Activated CD4-positive, alpha-beta memory T cell treated with anti-CD3 and anti-CD28 coated beads, Interleukin-2, amount 10 ng/mL, durations not matched to agents 7 days and 5 days (primary cell): ENCODE measurements around the gene CTIF. TPM values are rescaled to one million over a fixed set of nuclear protein-coding genes. Genes with fewer than 3 reads are reported as not detected.
"Not testable (repeated sequence)": the region's sequence is repeated elsewhere in the genome, so short reads cannot be mapped to it uniquely, and the experiment has no call there.

ENCODE experiments used
- CTCF ChIA-PET: fragments of 350-600 bp; sonication (Branson Sonifier 250); formaldehyde crosslinking; loops from one replicate; lab custom pipeline; 2021; ENCODE audit warnings: antibody characterized with exemption, inconsistent platforms; lab: Charles Lee
- POLR2A ChIA-PET: fragments of 350-600 bp; sonication (Branson Sonifier 250); formaldehyde crosslinking; loops from one replicate; lab custom pipeline; 2021; ENCODE audit warnings: antibody characterized with exemption; lab: Charles Lee
- DNase-seq: peaks from one replicate; pipeline ENCODE4 v3.0.0-alpha.2; 2020
- H3K27ac Mint-ChIP-seq: one replicate; pipeline ENCODE4 v1.8.0; 2021; ENCODE audit warnings: mild to moderate bottlenecking, mixed read lengths
- H3K27me3 Mint-ChIP-seq: one replicate; pipeline ENCODE4 v1.8.0; 2021; ENCODE audit warnings: mixed read lengths
- H3K36me3 Mint-ChIP-seq: one replicate; pipeline ENCODE4 v1.8.0; 2021; ENCODE audit warnings: low read depth, mixed read lengths
- H3K4me1 Mint-ChIP-seq: one replicate; pipeline ENCODE4 v1.8.0; 2021; ENCODE audit warnings: mixed read lengths
- H3K4me3 Mint-ChIP-seq: one replicate; pipeline ENCODE4 v1.8.0; 2021; ENCODE audit warnings: mild to moderate bottlenecking, mixed read lengths
- H3K9me3 Mint-ChIP-seq: one replicate; pipeline ENCODE4 v1.8.0; 2021; ENCODE audit warnings: mixed read lengths
- total RNA-seq, 2 experiments: library from RNA; stranded (reverse); gene quantifications; one replicate each; pipeline ENCODE4 v1.2.3, GENCODE V29; 2021

The CTIF gene
- total RNA-seq, 2 experiments from 2014 or later: 4.9 to 5.1 TPM

GRCh38 chr18:48649231-48649630 is 110.4 kb downstream of the CTIF start:
- DNase-seq: no peak
- ChIA-PET CTCF (interaction anchor here (0.6 to 1.6 kb wide), 2 partner anchors 9 to 38 kb away, joined by 3 to 5 read pairs; no protein-coding TSS in a partner anchor), POLR2A (no interaction called here)
- Mint-ChIP-seq H3K4me3 (no peak overlapping the region), H3K9me3 (no peaks in the 10 kb centered on the region), H3K27me3 (peaks cover 20% of the 10 kb centered on the region), H3K4me1 (no peaks in the 10 kb centered on the region), H3K36me3 (no peaks in the 10 kb centered on the region), H3K27ac (no peak overlapping the region)

GRCh38 chr18:48654591-48654990 is 115.8 kb downstream of the CTIF start:
- H3K4me3 Mint-ChIP-seq, H3K9me3 Mint-ChIP-seq, DNase-seq, H3K27ac Mint-ChIP-seq, H3K36me3 Mint-ChIP-seq, POLR2A ChIA-PET, H3K4me1 Mint-ChIP-seq: not testable (repeated sequence)
- CTCF ChIA-PET: interaction anchor here (1.1 kb wide), 1 partner anchor 10 kb away, joined by 4 read pairs; no protein-coding TSS in a partner anchor
- peaks cover 20% of the 10 kb centered on the region for H3K27me3 Mint-ChIP-seq

DNA sequence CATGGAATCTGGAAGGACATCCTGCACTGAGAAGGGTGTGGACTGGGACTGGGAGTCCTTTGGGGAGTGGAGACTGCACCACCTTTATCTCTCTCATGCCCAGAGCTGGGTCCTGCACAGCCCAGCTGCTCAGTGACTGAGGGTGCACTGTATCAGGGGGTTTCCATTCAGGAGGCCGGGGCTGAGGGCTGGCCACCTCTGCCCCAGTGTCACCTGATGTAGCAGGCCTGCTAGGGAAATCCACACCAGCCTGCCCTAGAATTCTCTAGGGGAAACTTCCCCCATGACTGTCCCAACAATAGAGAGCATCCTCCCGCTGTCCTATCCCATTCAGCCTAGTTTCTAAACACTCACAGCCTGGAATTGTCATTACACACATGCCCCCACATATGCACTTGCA is 116.7 kb downstream of the CTIF start:
- CTCF ChIA-PET: interaction anchor here (0.6 to 1.1 kb wide), 2 partner anchors 9 to 294 kb away, joined by 3 to 4 read pairs; no protein-coding TSS in a partner anchor
- POLR2A ChIA-PET: no interaction called here
- H3K9me3 Mint-ChIP-seq: no peaks in the 10 kb centered on the region
- H3K27me3 Mint-ChIP-seq: peaks cover 16% of the 10 kb centered on the region
- no peaks in the 10 kb centered on the region for H3K36me3 Mint-ChIP-seq
- H3K4me1 Mint-ChIP-seq: no peaks in the 10 kb centered on the region
- no peak overlapping the region for H3K27ac Mint-ChIP-seq
- no peak for DNase-seq
- no peak overlapping the region for H3K4me3 Mint-ChIP-seq

GRCh38 chr18:48656176-48656575 is 117.3 kb downstream of the CTIF start:
- Mint-ChIP-seq H3K27ac (no peak overlapping the region), H3K27me3 (peaks cover 12% of the 10 kb centered on the region), H3K9me3 (no peaks in the 10 kb centered on the region), H3K36me3 (no peaks in the 10 kb centered on the region), H3K4me1 (no peaks in the 10 kb centered on the region), H3K4me3 (no peak overlapping the region)
- no peak for DNase-seq
- CTCF ChIA-PET: no interaction called here
- POLR2A ChIA-PET: no interaction called here

- Mint-ChIP-seq H3K9me3 (no peaks in the 10 kb centered on the region), H3K27ac (no peak overlapping the region), H3K36me3 (no peaks in the 10 kb centered on the region), H3K27me3 (peaks cover 9% of the 10 kb centered on the region), H3K4me3 (no peak overlapping the region), H3K4me1 (no peaks in the 10 kb centered on the region)
- ChIA-PET CTCF (no interaction called here), POLR2A (no interaction called here)
- no peak for DNase-seq
Observed at GRCh38 chr18:48656582-48656981, 117.8 kb downstream of the CTIF start.

DNA sequence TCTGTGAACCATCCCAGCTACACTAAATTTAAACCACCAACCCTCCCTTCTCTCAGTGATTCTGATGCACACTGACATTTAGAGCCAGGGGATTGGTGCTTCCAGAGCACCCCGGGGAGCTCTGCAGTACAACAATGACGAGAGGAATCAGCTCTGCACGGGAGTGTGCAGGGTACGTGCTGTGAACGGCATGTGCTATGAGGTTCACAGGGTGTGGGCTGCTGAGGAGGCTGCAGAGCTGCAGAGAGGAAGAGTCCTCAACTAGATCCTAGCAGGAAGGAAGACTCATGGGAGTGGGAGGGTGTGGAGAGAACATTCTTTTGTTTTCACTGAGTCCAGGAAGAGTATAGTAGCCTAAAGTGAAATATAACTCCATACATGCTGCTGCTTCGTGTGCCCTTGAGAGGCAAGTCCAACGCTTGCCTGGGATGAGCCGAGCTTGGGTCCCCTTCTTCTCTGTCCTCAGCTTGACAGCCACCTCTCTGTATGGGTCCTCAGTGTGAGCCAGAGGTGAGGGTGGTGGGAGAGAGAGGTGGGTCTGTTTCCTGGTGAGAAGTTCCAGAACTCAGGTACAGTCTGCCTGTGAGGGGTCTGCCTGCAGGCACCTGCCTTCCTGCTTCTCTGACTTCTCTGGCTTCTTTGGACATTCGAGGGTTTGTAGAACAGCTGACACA is 118.8 kb downstream of the CTIF start:
- H3K9me3 Mint-ChIP-seq: no peaks in the 10 kb centered on the region
- H3K4me3 Mint-ChIP-seq: no peak overlapping the region
- no peaks in the 10 kb centered on the region for H3K4me1 Mint-ChIP-seq
- no peak for DNase-seq
- POLR2A ChIA-PET: no interaction called here
- H3K36me3 Mint-ChIP-seq: no peaks in the 10 kb centered on the region
- CTCF ChIA-PET: no interaction called here
- H3K27me3 Mint-ChIP-seq: peaks cover 5% of the 10 kb centered on the region
- no peak overlapping the region for H3K27ac Mint-ChIP-seq

DNA sequence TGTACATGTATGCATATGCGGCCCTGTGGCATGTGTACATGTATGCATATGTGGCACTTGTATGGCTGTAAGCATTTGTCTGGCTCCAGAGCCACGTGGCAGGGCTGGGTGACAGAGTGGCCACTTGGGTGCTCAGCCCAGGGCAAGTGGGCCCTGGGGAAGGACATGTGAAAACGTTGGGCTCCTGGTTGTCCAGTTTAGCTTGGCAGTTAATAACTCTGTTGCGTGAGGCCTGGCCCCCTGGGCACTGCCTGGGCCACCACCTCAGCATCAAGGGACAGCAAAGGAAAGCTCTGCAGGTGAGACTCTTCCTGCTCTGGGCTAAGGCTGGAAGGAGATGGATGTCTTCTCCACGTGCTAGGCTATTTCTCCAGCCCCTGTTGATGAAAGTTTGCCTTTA is 119.9 kb downstream of the CTIF start:
- no peak overlapping the region for H3K4me3 Mint-ChIP-seq
- H3K4me1 Mint-ChIP-seq: no peaks in the 10 kb centered on the region
- ChIA-PET CTCF (no interaction called here), POLR2A (no interaction called here)
- H3K36me3 Mint-ChIP-seq: no peaks in the 10 kb centered on the region
- H3K27me3 Mint-ChIP-seq: no peaks in the 10 kb centered on the region
- DNase-seq: no peak
- no peaks in the 10 kb centered on the region for H3K9me3 Mint-ChIP-seq
- no peak overlapping the region for H3K27ac Mint-ChIP-seq

DNA sequence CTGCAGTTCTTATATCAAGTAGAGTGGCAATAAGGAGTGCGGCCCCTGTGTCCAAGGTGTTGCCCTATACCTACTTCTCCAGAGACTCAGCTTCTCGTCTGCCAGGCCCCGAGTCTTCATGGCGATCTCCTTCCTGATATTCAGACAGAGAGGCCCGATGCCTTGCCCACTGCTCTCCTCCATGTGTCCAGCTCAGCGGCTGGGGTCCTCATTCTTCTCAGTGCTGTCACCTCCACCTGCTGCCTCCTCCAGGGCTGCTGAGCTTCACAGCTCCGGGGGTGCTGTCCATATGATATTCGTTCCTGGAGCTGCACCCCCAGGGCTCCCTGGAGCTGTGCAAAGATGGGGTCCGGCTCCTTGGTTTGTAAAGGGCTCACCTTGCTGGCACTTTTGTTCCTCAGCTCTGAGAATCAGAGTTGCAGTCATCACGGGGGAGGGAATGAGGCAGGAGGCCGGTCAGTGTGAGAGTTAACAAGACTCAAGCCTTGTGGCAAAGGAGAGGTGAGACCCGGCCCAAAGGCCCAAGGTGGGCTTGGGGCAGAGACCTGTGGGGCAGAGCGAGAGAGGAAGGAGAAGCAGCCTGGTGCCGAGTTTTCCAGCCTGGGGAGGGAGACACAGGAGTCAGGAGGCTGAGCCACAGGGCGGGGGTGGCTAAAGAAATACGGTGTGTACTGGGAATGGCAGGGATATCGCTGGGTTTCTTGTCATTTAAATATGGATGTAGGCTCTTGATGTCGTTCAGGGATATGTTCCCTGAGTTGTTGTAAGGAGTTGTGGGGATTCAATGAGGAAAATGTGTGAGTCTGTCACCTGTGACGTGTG is 120.6 kb downstream of the CTIF start:
- Mint-ChIP-seq H3K9me3 (no peaks in the 10 kb centered on the region), H3K27ac (no peak overlapping the region), H3K4me3 (no peak overlapping the region), H3K36me3 (no peaks in the 10 kb centered on the region), H3K4me1 (no peaks in the 10 kb centered on the region), H3K27me3 (no peaks in the 10 kb centered on the region)
- POLR2A ChIA-PET: no interaction called here
- DNase-seq: no peak
- CTCF ChIA-PET: no interaction called here

GRCh38 chr18:48660346-48661228 is 121.8 kb downstream of the CTIF start:
- H3K27ac Mint-ChIP-seq: no peak overlapping the region
- DNase-seq: no peak
- ChIA-PET CTCF (no interaction called here), POLR2A (no interaction called here)
- no peaks in the 10 kb centered on the region for H3K27me3 Mint-ChIP-seq
- no peaks in the 10 kb centered on the region for H3K9me3 Mint-ChIP-seq
- H3K4me3 Mint-ChIP-seq: no peak overlapping the region
- H3K36me3 Mint-ChIP-seq: no peaks in the 10 kb centered on the region
- H3K4me1 Mint-ChIP-seq: no peaks in the 10 kb centered on the region

DNA sequence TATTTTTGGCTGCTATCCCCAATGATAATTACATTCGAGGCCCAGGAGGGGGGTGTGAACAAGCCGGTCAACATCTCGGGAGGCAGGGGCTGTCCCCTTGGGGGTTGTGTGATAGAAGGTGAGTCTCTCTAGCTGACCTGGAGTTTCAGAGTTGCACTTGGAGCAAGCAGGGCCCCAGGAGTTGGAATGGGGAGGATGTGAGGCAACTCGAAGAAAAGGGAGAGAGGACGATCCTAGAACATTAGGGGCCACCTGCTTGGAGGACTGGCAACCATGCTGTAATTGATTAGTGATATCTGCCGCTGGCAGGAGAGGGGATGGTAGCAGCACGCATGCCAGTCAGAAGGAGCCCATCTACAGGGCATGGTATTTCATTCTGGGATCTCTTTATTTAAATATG is 122.6 kb downstream of the CTIF start:
- Mint-ChIP-seq H3K36me3 (no peaks in the 10 kb centered on the region), H3K4me3 (no peak overlapping the region), H3K4me1 (no peaks in the 10 kb centered on the region), H3K27ac (no peak overlapping the region), H3K9me3 (no peaks in the 10 kb centered on the region), H3K27me3 (no peaks in the 10 kb centered on the region)
- ChIA-PET POLR2A (no interaction called here), CTCF (interaction anchor here (1.8 kb wide), 1 partner anchor 186 kb away, joined by 5 read pairs; no protein-coding TSS in a partner anchor)
- DNase-seq: no peak

GRCh38 chr18:48662011-48662661 is 123.3 kb downstream of the CTIF start:
- H3K4me1 Mint-ChIP-seq: no peaks in the 10 kb centered on the region

GRCh38 chr18:48663096-48663930 is 124.5 kb downstream of the CTIF start:
- H3K9me3 Mint-ChIP-seq: no peaks in the 10 kb centered on the region
- no peaks in the 10 kb centered on the region for H3K4me1 Mint-ChIP-seq
- CTCF ChIA-PET: interaction anchor here (1.8 to 2.1 kb wide), 2 partner anchors 188 kb away, joined by 5 to 17 read pairs; no protein-coding TSS in a partner anchor
- H3K27ac Mint-ChIP-seq: no peak overlapping the region
- H3K27me3 Mint-ChIP-seq: no peaks in the 10 kb centered on the region
- no peaks in the 10 kb centered on the region for H3K36me3 Mint-ChIP-seq
- no peak overlapping the region for H3K4me3 Mint-ChIP-seq
- no peak for DNase-seq
- POLR2A ChIA-PET: no interaction called here

More at GRCh38 chr18:48662011-48662661, 123.3 kb downstream of the CTIF start:
- ChIA-PET CTCF (interaction anchor here (1.8 kb wide), 1 partner anchor 186 kb away, joined by 5 read pairs; no protein-coding TSS in a partner anchor), POLR2A (no interaction called here)
- H3K27ac Mint-ChIP-seq: no peak overlapping the region
- no peaks in the 10 kb centered on the region for H3K27me3 Mint-ChIP-seq
- DNase-seq: no peak
- no peaks in the 10 kb centered on the region for H3K9me3 Mint-ChIP-seq
- H3K36me3 Mint-ChIP-seq: no peaks in the 10 kb centered on the region
- H3K4me3 Mint-ChIP-seq: no peak overlapping the region
